ENCODE measurements around the gene AP2S1. TPM values are rescaled to one million over a fixed set of nuclear protein-coding genes. Genes with fewer than 3 reads are reported as not detected.

Gene AP2S1
- total and polyA plus RNA-seq, 3 donors from 2014 or later: 121 to 140 (median 127) TPM

DNA sequence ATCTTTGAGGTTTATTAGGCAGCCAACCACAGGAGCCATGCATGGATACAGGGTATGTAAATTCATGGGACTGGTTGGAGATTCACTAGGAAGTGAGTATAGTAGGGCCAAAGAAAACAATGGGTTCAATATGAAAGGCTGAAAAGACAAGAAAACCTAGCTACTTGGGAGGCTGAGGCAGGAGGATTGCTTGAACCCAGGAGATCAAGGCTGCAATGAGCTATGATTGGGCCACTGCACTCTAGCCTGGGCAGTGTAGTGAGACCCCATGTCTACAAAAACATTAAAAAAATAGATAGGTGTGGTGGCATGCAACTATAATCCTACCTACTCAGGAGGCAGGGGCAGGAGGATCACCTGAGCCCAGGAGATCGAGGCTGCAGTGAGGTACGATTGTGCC lies 51.9 kb downstream of the AP2S1 start:
- Histone ChIP-seq H3K9me3 (no peaks in the 10 kb centered on the region), H3K27me3 (no peaks in the 10 kb centered on the region), H3K36me3 (ENCODE audit: low read depth, missing control alignments) (no peaks in the 10 kb centered on the region), H3K27ac (no peak overlapping the region), H3K4me1 (no peaks in the 10 kb centered on the region), H3K4me3 (no peak overlapping the region)
- intact Hi-C loops (cut with DNase I; ENCODE audit: low total_unique reads): no loop called here
- TF ChIP-seq, protein P1, sequence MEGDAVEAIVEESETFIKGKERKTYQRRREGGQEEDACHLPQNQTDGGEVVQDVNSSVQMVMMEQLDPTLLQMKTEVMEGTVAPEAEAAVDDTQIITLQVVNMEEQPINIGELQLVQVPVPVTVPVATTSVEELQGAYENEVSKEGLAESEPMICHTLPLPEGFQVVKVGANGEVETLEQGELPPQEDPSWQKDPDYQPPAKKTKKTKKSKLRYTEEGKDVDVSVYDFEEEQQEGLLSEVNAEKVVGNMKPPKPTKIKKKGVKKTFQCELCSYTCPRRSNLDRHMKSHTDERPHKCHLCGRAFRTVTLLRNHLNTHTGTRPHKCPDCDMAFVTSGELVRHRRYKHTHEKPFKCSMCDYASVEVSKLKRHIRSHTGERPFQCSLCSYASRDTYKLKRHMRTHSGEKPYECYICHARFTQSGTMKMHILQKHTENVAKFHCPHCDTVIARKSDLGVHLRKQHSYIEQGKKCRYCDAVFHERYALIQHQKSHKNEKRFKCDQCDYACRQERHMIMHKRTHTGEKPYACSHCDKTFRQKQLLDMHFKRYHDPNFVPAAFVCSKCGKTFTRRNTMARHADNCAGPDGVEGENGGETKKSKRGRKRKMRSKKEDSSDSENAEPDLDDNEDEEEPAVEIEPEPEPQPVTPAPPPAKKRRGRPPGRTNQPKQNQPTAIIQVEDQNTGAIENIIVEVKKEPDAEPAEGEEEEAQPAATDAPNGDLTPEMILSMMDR (IDR thresholded peaks at IDR 0.05): no peak
- no peak for TF ChIP-seq POLR2A (IDR thresholded peaks at IDR 0.05)
- WGBS, 2 donors: 95 to 98% methylated on average over 2 of the region's 2 CpGs
- no peak for DNase-seq

DNA sequence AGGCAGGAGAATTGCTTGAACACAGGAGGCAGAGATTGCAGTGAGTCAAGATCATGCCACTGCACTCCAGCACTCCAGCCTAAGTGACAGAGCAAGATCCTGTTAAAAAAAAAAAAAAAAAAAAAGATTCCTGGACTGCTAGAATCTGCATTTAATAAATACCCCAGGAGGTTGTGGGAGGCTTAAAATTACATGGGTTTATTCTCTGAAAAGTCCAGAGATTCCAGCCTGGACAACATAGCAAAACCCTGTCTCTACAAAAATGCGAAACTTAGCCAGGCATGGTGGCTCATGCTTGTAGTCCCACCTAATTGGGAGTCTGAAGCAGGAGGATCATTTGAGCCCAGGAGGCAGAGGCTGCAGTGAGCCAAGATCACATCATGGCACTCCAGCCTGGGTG lies 52.8 kb downstream of the AP2S1 start:
- WGBS, 2 donors: 93 to 95% methylated on average over 1 of the region's 1 CpG
- H3K4me1 ChIP-seq: no peaks in the 10 kb centered on the region
- no peak for DNase-seq
- no peak for TF ChIP-seq POLR2A (IDR thresholded peaks at IDR 0.05)
- TF ChIP-seq, protein P1 (IDR thresholded peaks at IDR 0.05): no peak
- no peak overlapping the region for H3K27ac ChIP-seq
- H3K4me3 ChIP-seq: no peak overlapping the region
- H3K27me3 ChIP-seq: no peaks in the 10 kb centered on the region
- intact Hi-C loops (cut with DNase I; ENCODE audit: low total_unique reads): no loop called here
- H3K9me3 ChIP-seq: no peaks in the 10 kb centered on the region
- H3K36me3 ChIP-seq (ENCODE audit: low read depth, missing control alignments): no peaks in the 10 kb centered on the region

DNA sequence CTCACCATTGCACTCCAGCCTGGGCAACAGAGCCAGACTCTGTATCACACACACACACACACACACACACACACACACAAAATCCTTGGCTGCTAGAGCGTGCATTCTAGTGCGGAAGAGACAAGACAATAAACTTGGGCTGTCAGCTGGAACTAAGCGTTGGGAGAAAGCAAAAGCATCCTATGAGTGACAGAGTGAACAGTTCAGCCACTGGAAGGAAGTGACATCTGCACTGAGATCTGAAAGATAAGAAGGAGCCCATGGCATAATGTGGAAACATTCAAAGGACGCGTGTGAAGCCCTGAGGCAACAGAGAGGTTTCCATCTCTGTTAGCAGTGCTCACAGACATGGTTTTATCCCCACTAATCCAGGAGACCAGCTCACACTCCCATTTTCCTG lies 58.7 kb downstream of the AP2S1 start:
- Histone ChIP-seq H3K4me1 (peaks cover 1% of the 10 kb centered on the region), H3K27me3 (no peaks in the 10 kb centered on the region), H3K27ac (no peak overlapping the region), H3K9me3 (no peaks in the 10 kb centered on the region), H3K4me3 (no peak overlapping the region), H3K36me3 (ENCODE audit: low read depth, missing control alignments) (no peaks in the 10 kb centered on the region)
- intact Hi-C loops (cut with DNase I; ENCODE audit: low total_unique reads): no loop called here
- no peak for TF ChIP-seq POLR2A (IDR thresholded peaks at IDR 0.05)
- TF ChIP-seq, protein P1 (IDR thresholded peaks at IDR 0.05): no peak
- 75 to 81% methylated on average over 5 of the region's 5 CpGs for WGBS, 2 donors
- DNase-seq: no peak

DNA sequence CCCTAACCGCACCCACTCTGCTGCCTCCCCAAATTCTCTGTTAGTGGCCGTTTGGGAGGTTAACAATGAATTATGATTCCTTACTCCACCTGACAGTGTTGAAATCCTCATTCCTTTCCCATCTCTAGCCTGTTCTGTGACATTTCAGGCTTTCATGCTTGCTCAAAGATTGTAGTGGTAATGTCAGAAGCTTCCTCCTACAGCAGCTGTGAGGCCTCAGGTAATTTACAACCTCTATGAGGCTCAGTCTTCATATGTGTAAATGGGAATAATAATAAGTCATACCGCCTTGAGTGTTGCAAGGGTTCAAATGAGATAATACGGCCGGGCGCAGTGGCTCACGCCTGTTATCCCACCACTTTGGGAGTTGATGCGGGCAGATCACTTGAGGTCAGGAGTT lies 61.3 kb downstream of the AP2S1 start:
- Histone ChIP-seq H3K4me1 (peaks cover 25% of the 10 kb centered on the region), H3K27me3 (no peaks in the 10 kb centered on the region), H3K4me3 (no peak overlapping the region), H3K27ac (no peak overlapping the region), H3K9me3 (no peaks in the 10 kb centered on the region), H3K36me3 (ENCODE audit: low read depth, missing control alignments) (no peaks in the 10 kb centered on the region)
- WGBS, 2 donors: 85 to 86% methylated on average over 8 of the region's 8 CpGs
- intact Hi-C loops (cut with DNase I; ENCODE audit: low total_unique reads): no loop called here
- DNase-seq: no peak
- TF ChIP-seq POLR2A (IDR thresholded peaks at IDR 0.05): no peak
- TF ChIP-seq, protein P1 (IDR thresholded peaks at IDR 0.05): no peak

DNA sequence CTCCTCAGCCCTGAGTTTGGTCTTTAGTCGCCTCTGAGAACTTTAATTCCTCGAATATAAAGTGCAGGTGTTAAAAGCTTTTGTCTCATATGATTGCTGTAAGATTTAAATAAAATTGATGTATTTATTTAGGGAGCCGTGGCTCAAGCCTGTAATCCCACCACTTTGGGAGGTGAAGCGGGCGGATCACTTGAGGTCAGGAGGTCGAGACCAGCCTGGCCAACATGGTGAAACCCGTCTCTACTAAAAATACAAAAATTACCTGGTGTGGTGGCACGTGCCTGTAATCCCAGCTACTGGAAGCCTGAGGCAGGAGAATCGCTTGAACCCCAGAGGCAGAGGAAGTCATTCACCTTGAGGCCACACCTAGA lies 61.7 kb downstream of the AP2S1 start:
- H3K4me3 ChIP-seq: no peak overlapping the region
- intact Hi-C loops (cut with DNase I; ENCODE audit: low total_unique reads): no loop called here

More for the DNA sequence above, 61.7 kb downstream of the AP2S1 start:
- TF ChIP-seq, protein P1 (IDR thresholded peaks at IDR 0.05): no peak
- no peak for TF ChIP-seq POLR2A (IDR thresholded peaks at IDR 0.05)
- Histone ChIP-seq H3K36me3 (ENCODE audit: low read depth, missing control alignments) (no peaks in the 10 kb centered on the region), H3K27ac (no peak overlapping the region), H3K4me1 (peaks cover 30% of the 10 kb centered on the region), H3K9me3 (no peaks in the 10 kb centered on the region), H3K27me3 (no peaks in the 10 kb centered on the region)
- 49 to 55% methylated on average over 9 of the region's 9 CpGs for WGBS, 2 donors
- no peak for DNase-seq
